Ectodermal cell (in vitro differentiated cells): Measurements from ENCODE around the gene SLU7.

ENCODE experiments used
- H3K27ac ChIP-seq: 2 replicates; pipeline ENCODE4 v1.7.0; 2013; ENCODE audit warnings: mild to moderate bottlenecking, low read depth, low read length; ENCODE audit not compliant: insufficient read depth, poor library complexity, severe bottlenecking
- H3K27me3 ChIP-seq: 2 replicates; pipeline ENCODE4 v1.7.0; 2013; ENCODE audit warnings: mild to moderate bottlenecking, low read length; ENCODE audit not compliant: insufficient read depth, control insufficient read depth, poor library complexity, severe bottlenecking
- H3K36me3 ChIP-seq: one replicate; pipeline ENCODE4 v1.7.0; 2013; ENCODE audit warnings: low read length; ENCODE audit not compliant: control insufficient read depth, insufficient read depth
- H3K4me1 ChIP-seq: one replicate; pipeline ENCODE4 v1.7.0; 2013; ENCODE audit warnings: low read length; ENCODE audit not compliant: control insufficient read depth, insufficient read depth
- H3K4me3 ChIP-seq: 2 replicates; pipeline ENCODE4 v1.7.0; 2013; ENCODE audit warnings: low read depth, low read length, control low read depth; ENCODE audit not compliant: insufficient read depth
- H3K9me3 ChIP-seq: 2 replicates; pipeline ENCODE4 v1.7.0; 2013; ENCODE audit warnings: mild to moderate bottlenecking, low read length, moderate library complexity; ENCODE audit not compliant: control insufficient read depth
- WGBS, 2 experiments: methylation state at CpG; one replicate each; pipeline ENCODE4 v1.1.7; 2013; ENCODE audit warnings: missing lambda C conversion rate in 2 of 2; 5-methylcytosine and 5-hydroxymethylcytosine counted together

The SLU7 gene

DNA sequence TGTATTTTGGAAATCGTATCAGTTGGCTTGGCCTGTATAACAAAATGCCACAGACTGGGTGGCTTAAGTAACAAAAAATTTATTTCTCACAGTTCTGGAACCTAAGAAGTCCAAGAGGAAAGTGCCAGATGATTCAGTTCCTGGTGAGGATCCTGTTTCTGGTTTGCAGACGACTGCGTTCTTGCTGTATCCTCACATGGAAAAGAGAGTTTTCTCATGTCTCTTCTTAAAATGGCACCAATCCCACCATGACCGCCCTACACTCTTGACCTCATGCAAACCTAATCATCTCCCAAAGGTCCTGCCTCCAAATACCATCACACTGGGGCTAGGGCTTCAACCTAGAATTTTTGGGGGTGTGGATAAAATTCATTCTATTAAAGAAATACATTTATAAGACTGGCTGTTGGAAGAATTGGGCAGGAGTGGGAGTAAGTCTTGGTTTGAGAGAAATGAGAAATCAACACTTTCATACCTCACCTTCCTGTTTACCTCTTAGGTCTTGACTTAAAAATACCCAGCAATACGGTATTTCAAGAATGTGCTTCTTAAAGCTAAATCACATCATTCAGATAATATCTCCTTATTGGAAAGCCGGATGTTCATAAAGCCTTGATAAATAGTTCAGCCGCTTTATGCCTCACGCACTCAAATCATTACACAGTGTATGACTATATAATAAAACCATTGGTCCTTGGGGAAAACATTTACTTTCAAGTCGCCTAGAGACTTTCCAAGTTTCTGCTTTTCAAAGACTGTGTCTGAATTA, 31.5 kb upstream of the SLU7 start:
- H3K27me3 ChIP-seq: no peaks in the 10 kb centered on the region
- H3K4me3 ChIP-seq: no peak overlapping the region
- no peak overlapping the region for H3K27ac ChIP-seq
- no peaks in the 10 kb centered on the region for H3K9me3 ChIP-seq
- H3K36me3 ChIP-seq: no peaks in the 10 kb centered on the region
- WGBS, 2 experiments: 89% methylated on average over 8 to 9 of the region's 9 CpGs
- H3K4me1 ChIP-seq: no peaks in the 10 kb centered on the region

DNA sequence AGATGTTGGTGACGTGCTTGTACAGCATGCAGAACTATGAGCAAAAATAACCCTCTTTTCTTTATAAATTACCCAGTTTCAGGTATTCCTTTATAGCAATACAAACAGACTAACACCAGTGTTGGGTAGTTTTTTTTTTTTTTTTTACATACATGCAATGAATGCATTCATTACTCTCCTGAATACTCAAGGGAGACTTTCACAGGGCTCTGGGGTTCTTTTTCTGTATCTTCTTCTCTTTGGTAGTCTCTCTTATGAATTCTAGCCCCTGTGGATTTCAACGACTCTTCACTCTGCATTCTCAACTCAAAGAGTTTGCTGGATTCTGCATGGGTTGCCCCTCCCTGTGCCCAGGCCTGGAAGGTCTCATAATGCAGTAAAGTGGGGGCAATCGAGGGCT, 30.6 kb upstream of the SLU7 start:
- Histone ChIP-seq H3K4me1 (no peaks in the 10 kb centered on the region), H3K4me3 (no peak overlapping the region)

DNA sequence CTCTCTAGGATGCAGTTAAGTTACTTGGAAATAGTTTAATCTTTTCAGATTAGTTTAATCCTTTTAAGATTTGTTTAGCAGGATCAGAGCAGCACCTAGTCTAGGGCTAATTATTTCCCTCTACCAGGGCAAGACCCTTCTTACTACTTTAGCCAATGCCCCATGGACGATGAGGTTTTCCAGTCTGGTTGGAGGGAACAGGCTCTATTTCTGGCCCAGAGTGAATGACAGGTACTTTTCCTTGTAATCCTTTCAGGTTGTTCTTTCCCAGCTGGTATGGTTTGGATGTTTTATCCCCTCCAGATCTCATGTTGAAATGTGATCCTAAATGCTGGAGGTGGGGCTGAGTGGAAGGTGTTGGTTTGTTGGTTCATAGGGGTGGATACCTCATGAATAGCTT, 30.0 kb upstream of the SLU7 start:
- H3K27ac ChIP-seq: no peak overlapping the region
- H3K4me1 ChIP-seq: no peaks in the 10 kb centered on the region
- no peaks in the 10 kb centered on the region for H3K36me3 ChIP-seq
- no peaks in the 10 kb centered on the region for H3K9me3 ChIP-seq
- H3K27me3 ChIP-seq: no peaks in the 10 kb centered on the region
- WGBS, 2 experiments: 94 to 97% methylated on average over 1 of the region's 1 CpG
- H3K4me3 ChIP-seq: no peak overlapping the region

More for the DNA sequence above, 30.6 kb upstream of the SLU7 start:
- WGBS, 2 experiments: 95 to 96% methylated on average over 3 of the region's 3 CpGs
- Histone ChIP-seq H3K27ac (no peak overlapping the region), H3K36me3 (no peaks in the 10 kb centered on the region), H3K27me3 (no peaks in the 10 kb centered on the region), H3K9me3 (no peaks in the 10 kb centered on the region)

DNA sequence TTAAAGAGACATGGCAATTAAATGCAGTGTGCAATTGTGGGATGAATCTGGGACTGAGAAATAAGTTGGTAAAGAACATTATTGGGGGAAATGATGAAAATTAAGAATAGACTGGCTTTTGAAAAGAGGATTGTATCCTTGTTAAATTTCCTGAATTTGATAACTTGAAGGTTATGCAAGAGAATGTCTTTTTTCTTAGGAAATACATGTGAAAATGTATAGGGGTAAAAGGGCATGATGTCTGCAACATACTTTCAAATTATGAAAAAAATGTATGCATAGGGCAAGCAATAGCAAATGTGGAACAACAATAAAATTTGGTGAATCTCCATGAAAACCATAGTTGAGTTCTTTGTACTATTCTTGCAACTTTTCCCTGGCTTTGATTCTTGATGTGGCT, 26.9 kb upstream of the SLU7 start:
- H3K9me3 ChIP-seq: no peaks in the 10 kb centered on the region
- no peak overlapping the region for H3K27ac ChIP-seq

DNA sequence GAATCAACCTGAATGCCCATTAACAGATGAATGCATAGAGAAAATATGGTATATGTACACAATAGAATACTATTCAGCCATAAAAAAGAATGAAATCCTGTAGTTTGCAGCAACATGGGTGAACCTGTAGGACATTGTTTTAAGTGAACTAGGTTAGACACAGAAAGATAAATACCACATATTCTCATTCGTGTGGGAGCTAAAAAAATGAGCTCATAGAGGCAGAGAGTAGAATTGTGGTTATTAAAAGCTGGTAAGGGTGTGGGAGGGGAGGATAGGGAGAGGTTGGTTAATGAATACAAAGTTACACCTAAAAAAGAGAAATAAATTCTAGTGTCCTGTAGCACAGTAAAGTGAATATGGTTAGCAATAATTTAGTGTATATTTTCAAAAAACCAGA, 26.3 kb upstream of the SLU7 start:
- Histone ChIP-seq H3K27ac (no peak overlapping the region), H3K36me3 (no peaks in the 10 kb centered on the region), H3K4me1 (no peaks in the 10 kb centered on the region), H3K4me3 (no peak overlapping the region), H3K9me3 (no peaks in the 10 kb centered on the region), H3K27me3 (no peaks in the 10 kb centered on the region)
- 60 to 85% methylated on average over 1 of the region's 1 CpG for WGBS, 2 experiments

More for the DNA sequence above, 26.9 kb upstream of the SLU7 start:
- Histone ChIP-seq H3K36me3 (no peaks in the 10 kb centered on the region), H3K4me3 (no peak overlapping the region), H3K27me3 (no peaks in the 10 kb centered on the region), H3K4me1 (no peaks in the 10 kb centered on the region)

DNA sequence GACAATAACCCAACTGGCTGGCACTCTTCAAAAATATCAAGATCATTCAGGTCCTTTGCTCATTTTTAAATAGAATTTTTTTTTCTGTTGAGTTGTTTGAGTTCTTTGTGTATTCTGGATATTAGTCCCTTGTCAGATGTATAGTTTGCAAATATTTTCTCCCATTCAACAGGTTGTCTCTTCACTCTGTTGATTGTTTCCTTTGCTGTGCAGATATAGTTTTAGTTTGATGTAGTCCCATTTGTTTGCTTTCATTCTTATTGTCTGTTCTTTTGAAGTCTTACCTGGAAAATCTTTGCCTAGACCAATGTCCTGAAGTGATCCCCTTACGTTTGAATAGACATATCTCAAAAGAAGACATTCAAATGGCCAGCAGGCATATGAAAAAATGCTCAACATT, 25.5 kb upstream of the SLU7 start:
- no peaks in the 10 kb centered on the region for H3K36me3 ChIP-seq
- H3K27me3 ChIP-seq: no peaks in the 10 kb centered on the region
- no peaks in the 10 kb centered on the region for H3K9me3 ChIP-seq
- H3K27ac ChIP-seq: no peak overlapping the region
- H3K4me1 ChIP-seq: no peaks in the 10 kb centered on the region
- H3K4me3 ChIP-seq: no peak overlapping the region
- WGBS, 2 experiments: 84 to 94% methylated on average over 1 of the region's 1 CpG

DNA sequence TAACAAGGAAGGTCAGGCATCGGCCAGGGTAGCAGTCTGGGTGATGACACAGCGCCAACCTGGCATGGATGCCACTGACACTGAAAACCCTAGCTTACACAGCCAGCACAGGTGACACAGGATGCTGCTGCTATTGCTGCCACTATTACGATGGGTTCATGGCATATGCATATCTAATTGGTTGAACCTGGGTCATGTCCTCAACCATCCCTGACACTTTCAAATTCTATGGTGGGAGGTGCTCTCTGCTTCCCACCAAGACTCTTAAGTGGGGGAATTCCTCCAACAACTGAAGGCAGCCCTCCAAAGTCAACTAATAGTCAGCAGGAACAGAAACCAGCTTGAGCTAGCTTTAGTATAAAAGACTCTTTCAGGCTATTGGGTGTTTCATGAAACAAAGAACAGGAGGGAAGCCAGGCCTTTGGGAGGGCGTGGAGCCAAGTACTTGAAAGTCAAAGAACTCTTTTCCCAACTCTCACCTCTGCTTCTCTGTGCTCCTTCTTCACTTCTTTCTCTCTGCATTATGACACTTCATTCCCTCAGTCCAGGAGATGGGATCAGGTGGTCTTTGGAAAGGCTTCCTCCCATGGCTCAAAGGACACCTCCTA, 24.0 kb upstream of the SLU7 start:
- Histone ChIP-seq H3K9me3 (no peaks in the 10 kb centered on the region), H3K36me3 (no peaks in the 10 kb centered on the region), H3K4me3 (no peak overlapping the region), H3K27ac (no peak overlapping the region), H3K27me3 (no peaks in the 10 kb centered on the region), H3K4me1 (no peaks in the 10 kb centered on the region)
- WGBS, 2 experiments: 81 to 84% methylated on average over 4 of the region's 4 CpGs

DNA sequence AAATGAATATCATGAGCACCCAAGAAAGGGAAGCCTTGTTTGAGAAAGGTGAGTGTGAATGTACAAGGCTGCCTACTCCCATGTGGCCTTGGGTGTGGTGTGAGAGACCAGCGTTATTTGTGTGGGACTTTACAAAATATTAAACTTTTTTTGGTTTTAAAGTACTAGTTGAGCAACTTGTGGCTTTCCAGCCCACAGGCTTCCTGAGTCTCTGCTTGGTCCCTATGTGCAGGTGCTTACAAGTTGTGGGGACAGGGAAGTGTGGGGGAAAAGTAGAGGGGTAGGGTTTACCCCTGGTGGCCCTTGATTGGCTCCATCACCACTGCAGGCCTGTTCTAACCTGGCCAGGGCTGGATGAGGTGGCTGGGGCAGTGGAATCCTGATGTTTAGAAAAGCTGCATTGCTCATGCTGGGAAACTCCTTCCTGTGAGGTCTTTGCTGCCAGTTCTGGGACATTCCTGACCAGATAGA, 22.5 kb upstream of the SLU7 start:
- no peak overlapping the region for H3K4me3 ChIP-seq
- H3K27me3 ChIP-seq: no peaks in the 10 kb centered on the region
- H3K4me1 ChIP-seq: no peaks in the 10 kb centered on the region
- no peaks in the 10 kb centered on the region for H3K36me3 ChIP-seq
- WGBS, 2 experiments: 83 to 90% methylated on average over 1 of the region's 1 CpG
- no peak overlapping the region for H3K27ac ChIP-seq
- no peaks in the 10 kb centered on the region for H3K9me3 ChIP-seq

DNA sequence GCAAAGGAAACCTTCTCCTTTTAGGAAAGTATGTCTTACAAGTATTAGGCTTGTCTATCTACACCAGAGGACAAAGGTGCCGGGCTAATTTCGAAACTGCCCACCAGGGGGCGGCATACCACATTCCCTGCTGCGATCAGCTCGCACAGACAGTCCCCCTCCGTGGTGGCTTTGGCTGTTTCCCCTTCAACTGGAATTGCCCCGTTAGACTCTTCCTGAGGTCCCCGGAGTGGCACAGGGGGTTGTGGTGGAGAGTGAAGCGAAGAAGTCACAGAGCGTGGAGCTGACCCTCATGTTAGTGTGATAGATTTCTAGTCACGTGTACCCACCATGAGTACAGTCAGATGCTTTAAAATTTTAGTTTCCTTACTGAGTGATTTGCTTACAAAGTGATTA, 20.3 kb upstream of the SLU7 start:
- WGBS, 2 experiments: 12 to 15% methylated on average over 11 of the region's 11 CpGs
- Histone ChIP-seq H3K27me3 (no peaks in the 10 kb centered on the region), H3K27ac (no peak overlapping the region), H3K4me1 (no peaks in the 10 kb centered on the region), H3K36me3 (no peaks in the 10 kb centered on the region), H3K4me3 (no peak overlapping the region), H3K9me3 (no peaks in the 10 kb centered on the region)

DNA sequence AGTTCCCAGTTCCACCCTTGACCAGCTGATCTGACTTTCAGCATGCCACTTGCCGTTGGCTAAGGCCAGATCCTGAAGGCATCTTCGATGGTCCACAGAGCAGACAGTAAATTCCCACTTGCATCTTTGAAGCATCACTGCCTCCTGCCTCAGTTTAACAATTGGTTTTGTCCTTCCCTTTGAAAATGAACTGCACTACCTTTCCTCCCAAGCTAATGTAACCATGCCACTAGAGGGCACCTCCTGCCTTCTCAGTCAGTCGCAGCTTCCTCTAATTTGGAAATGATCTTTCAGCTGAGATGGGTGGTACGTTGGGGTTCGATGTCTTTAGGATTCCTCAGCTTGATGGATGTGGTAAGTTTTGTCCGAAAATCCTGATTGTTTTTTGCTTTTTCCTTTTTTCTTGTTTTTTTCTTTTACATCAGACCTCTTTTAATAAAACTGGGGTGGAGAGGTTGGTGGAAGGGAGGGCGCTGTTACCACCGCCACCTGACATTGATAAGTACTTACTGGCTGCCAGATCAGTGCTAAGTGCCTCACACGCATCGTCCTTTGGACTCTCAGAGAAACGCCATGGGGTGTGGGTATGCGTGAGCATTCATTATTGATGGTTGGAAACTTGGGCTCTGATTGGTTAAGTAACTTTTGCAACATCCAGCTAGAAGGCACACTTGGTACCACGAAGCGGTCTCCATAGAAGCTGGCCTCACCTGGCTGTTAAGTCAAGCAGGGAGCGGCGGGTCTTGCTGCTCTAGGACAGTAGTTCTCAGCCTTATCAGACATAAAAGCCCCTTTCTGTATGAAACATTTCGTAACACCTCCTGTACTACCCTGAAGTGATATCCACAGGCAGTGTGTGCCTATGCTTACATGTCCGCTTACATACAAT, 19.7 kb upstream of the SLU7 start:
- no peak overlapping the region for H3K27ac ChIP-seq
- H3K27me3 ChIP-seq: no peaks in the 10 kb centered on the region
- WGBS, 2 experiments: 18 to 19% methylated on average over 18 of the region's 18 CpGs
- peak overlapping the region; percentile 18 for H3K4me3 ChIP-seq
- H3K4me1 ChIP-seq: peaks cover 1% of the 10 kb centered on the region
- H3K36me3 ChIP-seq: no peaks in the 10 kb centered on the region
- H3K9me3 ChIP-seq: no peaks in the 10 kb centered on the region
